HG02759 (cell line): ENCODE data around the gene ANTKMT.
"Not testable (repeated sequence)": the region's sequence is repeated elsewhere in the genome, so short reads cannot be mapped to it uniquely, and the experiment has no call there.

Experiments used
- ATAC-seq: cut with Tn5 transposase; IDR thresholded peaks from one replicate; pipeline ENCODE4 v1.9.1; 2021; ENCODE audit warnings: mild to moderate bottlenecking, moderate library complexity; ENCODE audit not compliant: unreplicated experiment

Gene ANTKMT

DNA sequence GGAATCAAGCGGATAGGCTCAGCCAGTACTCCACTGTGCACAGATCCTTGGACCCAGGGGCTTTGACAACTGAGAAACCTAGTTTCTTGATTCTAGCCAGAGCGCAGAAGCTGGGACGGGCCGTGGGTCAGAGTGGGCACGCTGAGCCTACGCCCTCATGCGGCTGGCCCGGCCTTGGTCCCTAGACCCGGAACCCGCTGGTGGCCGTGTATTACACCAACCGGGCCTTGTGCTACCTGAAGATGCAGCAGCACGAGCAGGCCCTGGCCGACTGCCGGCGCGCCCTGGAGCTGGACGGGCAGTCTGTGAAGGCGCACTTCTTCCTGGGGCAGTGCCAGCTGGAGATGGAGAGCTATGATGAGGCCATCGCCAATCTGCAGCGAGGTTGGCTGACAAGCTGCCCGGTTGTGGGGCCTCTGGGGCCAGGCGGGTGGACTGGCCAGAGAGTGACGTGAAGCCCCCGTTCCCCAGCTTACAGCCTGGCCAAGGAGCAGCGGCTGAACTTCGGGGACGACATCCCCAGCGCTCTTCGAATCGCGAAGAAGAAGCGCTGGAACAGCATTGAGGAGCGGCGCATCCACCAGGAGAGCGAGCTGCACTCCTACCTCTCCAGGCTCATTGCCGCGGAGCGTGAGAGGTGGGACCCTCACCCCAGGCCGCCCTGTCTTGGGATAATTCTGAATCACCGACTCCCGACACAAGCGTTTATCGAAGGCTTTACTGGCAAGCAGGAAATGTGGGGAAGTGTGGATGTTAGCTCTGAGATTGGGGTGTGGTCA, 39.8 kb upstream of the ANTKMT start:
- no peak for ATAC-seq

DNA sequence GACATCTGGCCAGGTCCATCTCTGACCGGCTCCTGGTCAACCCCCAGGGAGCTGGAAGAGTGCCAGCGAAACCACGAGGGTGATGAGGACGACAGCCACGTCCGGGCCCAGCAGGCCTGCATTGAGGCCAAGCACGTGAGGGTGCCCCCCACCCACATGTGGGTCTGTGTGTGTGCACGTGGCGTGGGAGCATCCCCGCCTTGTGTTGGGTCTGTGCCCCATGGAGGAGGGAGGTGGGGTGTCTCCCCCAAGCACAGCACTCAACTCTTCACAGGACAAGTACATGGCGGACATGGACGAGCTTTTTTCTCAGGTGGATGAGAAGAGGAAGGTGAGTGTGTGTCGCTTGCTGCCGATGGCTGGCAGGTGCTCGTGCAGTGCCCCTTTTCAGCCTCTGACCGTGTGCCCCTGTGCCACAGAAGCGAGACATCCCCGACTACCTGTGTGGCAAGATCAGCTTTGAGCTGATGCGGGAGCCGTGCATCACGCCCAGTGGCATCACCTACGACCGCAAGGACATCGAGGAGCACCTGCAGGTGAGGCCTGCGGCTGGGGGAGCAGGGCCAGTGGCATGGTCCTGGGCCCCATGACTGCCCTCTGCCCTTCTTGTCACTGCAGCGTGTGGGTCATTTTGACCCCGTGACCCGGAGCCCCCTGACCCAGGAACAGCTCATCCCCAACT, 39.1 kb upstream of the ANTKMT start:
- ATAC-seq = no peak

DNA sequence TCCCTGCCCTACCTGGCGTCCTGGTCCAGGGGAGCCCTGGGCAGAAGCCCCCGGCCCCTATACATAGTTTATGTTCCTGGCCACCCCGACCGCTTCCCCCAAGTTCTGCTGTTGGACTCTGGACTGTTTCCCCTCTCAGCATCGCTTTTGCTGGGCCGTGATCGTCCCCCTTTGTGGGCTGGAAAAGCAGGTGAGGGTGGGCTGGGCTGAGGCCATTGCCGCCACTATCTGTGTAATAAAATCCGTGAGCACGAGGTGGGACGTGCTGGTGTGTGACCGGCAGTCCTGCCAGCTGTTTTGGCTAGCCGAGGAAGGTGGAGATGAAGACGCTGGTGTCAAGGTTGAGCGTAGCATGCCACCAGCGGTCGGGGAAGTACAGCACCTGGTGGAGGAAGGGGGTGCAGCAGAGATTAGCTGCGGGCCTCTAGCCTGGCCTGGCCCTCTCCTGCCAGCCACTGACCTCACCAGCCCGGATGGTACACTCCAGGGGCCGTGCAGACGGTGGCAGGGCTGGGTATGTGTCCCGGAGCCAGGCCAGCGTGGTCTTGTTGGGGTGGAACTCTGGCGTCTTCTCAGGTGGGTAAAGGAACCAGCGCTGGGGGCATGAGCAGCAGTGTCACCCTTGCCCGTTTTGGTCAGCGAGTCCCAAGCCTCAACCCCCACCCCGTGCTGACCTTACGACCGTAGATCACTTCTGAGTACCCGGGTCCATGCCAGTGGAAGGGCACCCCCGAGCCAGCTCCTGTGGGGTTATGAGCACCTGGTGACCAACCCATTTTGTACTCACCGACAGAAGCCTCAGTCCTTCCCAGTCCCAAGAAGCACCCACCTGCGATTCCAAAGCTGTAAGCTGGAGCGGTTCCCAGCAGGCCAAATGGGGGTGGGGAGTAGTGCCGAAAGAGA, 38.2 kb upstream of the ANTKMT start:
- no peak for ATAC-seq

DNA sequence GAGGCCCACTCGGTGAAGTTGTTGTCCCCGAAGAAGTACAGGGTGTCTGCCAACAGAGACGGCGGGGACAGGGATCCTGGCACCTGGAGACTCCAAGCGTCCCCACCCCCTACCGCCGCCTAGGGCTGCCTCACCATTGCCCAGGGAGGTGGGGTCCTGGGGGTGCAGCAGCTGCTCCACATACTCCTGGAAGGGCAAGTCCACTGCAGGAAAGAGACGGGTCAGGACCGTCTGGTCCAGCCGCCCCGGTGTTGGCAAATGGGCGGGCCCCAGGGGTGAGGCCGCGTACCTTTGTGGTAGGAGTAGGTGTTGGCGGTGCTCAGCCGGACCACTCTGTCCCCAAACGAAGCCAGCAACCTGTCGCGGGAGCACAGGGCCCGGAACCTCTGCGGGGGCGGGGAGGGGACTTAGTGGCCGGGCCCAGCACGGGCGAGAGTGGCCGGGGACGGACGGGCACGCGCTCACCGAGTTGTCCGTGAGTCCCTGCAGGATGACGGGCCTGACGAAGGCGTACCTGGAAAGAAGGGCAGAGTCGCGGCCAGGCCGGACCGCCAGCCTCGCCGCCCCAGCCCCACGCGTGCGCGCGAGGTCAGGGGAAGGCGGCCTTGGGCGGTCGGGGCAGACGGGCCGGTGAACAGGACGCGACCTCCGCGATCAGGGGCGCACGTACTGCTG, 37.4 kb upstream of the ANTKMT start:
- no peak for ATAC-seq

DNA sequence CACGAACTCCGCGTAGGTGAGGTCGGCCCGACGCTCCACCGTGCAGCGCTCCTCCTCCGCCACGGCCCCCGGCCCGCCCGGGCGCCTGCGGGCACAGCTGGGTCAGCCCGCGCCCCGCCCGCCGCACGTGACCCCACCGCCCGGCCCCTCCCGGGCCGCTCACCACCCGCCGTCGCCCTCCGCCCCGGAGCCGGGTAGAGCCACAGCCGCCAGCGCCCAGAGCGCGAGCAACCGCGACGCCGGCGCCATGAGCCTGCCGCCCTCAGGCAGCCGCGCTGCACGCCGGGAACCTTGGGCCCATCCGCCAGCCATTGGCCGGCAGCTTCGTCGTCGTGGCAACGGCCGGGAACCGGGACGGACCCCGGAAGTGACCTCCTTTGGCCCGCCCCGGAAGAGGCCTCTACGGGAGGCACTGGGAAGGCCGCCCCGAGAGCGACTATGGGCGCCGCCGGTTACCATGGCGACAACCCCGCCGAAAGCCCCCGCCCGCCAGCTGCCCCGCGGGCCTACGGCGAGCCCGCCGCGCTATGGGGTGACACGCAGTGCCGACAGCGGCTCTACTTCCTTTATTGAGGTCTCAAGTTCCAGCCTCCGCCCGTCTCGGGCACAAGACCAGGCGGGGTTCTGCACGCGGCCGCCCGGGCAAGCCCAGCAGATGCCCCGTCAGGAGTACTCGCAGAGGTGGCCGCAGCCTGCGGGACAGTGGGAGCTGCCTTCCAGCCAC, 36.7 kb upstream of the ANTKMT start, which contains the start of gene JMJD8:
Gene JMJD8, minus strand, starts transcription at position 264 of the 724 bp plus-strand sequence. Its CDS starts 15 bp downstream, at position 249.
- ATAC-seq = peak; percentile 65

DNA sequence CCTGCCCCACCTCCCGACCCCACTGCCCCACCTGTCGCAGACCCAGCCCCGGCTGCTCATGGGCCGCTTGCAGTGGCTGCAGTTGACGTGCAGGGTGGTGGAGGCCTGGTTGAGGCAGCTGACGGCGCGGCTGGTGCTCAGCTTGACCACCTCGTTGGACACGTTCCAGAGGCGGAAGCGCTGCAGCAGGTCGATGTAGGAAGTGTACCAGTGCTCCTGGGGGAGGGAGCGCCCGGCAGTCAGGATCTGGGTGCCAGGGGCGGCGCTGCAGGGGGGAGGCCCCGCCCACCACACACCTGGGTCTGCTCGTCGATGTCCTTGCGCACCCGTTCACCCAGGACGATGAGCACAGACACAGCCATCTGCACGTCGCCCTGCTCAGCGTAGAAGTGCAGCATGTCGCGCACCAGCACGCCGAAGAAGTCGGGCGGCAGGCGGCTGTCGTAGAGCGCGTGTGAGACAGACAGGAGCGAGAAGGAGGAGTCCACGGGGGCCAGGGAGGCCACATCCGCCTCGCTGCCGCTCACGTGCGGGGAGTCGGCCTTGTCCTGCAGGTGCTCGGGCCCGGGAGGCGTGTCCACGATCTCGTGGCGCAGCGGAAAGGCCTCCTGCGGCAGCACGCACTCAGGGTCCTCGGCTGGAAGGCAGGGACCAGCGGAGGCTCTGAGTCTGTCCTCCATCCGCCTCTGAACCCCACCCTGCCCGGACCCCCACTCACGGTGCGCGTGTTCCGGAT, 35.8 kb upstream of the ANTKMT start:
- ATAC-seq = no peak

DNA sequence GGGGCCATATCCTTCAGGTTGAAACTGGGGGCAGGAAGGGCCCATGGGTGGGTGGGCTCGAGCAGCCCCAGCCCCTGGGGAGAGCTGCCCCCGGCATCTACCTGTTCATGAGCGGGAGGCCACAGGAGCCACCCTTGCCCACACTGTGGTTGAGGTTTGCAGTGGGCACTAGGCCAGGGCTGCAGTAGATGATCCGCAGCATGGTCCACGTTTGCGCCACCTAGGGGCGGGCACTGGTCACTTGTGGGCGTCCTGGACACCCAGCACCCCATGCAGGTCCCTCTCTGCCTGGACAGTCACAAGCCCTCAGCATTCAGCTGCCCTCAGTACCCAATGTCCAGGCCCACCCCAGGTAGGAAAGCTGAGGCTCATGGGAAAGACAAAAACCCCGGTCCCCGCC, 35.0 kb upstream of the ANTKMT start:
- ATAC-seq = no peak

DNA sequence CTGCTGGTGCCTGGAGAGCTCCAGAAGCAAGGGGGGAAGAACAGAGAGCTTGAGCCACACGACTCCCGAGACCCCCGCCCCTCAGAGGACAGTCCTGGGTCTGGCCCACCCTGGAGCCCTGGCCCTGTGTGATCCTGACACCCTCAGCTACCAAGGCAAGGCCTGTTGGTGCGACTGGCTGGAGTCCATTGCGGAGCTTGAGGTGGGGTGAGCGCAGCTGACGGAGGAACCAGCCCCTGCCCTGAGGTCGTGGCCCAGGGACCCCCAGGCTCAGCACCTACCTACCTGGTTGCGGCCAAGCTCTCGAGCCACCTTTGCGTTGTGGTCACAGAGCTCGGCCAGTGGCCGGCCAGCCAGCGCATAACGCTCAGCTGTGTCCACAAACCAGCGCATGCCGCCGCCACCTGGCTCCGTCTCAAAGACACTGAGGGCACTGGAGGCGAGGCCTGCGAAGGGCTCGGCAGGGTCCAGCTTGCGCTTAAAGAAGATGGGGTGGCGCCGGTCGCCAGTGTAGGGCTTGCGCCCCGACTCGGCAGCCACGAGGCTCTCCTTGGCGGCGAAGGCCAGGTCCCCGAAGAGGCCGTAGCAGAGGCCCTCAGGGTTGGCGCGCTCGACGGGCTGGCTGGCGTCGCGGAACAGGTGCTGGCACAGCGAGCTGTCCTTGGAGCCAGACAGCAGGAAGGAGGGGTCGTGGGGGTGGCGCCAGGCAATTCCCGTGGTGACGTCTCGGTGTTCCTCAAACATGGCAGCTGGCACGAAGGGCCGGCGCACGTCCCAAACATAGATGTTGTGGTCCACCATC, 34.3 kb upstream of the ANTKMT start:
- no peak for ATAC-seq

DNA sequence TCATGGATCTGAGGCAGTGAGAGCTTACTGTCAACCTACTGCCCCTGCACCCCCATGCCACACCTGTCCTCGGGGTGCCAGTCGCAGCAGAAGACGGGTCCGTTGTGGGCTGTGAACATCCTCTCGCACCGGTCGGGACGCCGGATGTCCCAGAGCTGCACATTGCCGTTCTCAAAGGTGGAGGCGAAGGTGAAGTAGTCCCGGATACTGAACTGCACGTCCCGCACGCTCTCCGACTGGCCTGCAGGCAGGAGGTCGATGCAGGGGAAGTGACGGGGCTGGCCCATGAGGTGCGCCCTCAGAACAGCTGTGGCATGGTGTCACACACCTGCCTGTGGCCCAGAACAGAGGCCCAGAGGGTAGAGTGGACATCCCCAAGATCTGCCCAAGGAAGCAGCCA, 33.4 kb upstream of the ANTKMT start:
- ATAC-seq = no peak

DNA sequence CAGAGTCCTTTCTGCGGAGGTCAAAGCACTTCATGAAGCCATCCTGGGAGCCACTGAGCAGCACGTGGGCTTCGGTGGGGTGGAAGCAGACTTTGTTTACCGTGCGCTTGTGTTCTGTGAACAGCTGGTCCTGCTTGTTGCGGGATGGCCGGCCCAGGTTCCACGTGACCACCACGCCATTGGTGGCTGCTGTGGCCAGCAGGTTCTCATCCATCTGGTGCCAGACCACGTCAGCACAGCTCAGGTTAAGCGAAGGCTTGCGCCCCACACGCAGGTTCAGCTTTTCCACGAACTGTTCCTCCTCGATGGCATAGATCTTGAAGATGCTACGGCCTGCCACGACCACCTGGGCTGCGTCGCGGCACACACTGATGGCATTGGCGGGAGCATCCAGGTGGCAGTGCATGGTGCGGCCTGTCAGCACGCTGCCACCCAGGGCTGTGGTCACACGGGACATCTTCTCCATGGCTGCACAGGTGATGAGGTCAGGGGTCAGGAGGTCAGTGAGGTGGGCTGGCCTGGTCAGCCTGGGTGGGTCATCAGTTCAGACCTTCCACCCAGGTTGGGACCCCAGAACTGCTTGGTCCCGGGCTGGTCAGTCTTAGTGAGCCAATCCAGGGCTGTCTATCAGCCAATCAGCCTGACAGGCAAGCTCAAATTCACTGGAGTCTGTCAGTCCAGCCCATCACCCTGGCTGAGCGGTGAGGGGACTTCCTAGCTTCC, 31.6 kb upstream of the ANTKMT start:
- no peak for ATAC-seq

DNA sequence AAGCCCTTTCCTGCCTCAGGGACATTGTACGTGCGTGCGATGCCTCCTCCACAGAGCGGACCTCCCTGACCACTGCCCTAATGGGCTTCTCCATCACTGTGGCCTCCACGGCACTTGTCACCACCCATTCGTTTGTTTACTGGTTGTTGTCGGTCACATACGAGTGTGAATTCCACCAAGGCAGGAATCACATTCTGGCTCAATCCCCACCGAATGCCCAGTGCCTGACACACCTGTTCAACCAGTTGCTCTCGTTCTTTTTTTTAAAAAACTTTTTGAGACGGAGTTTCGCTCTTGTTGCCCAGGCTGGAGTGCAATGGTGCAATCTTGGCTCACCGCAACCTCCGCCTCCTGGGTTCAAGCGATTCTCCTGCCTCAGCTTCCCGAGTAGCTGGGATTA, 29.7 kb upstream of the ANTKMT start:
- not testable (repeated sequence) for ATAC-seq

DNA sequence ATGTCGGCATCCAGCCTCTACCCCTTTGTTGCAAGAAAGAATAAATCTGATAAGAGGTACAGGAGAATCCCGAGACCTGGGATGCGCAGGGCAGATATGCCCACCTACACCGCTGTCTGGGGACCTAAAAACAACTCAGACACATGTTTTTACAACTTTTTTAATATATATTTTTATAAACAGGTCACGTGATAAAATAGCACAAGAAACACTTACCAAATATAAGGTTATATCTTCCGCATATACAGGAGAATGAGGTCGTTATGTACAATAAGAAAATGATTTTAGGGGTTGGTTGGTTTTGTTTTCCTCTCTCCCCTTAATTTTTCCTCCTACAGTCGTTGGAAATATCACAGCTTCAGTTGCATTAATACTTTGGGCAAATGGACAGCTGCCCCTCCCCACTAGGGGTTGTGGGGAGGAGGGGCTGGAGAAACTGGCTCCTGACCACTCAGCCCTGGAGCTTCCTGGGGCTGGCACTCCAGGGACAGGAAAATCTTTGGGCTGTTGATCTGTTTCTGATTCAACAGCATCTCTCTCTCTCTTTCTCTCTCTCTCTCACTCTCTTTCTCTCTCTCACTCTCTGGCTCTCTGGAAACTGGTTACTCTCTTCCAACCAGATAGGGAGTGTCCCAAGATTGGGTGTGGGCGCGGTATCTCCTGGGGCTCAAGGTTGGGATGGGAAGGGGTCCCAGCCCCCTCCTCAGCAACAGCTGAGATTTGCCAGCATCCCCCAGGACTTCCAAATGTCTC, 28.4 kb upstream of the ANTKMT start:
- ATAC-seq = no peak

DNA sequence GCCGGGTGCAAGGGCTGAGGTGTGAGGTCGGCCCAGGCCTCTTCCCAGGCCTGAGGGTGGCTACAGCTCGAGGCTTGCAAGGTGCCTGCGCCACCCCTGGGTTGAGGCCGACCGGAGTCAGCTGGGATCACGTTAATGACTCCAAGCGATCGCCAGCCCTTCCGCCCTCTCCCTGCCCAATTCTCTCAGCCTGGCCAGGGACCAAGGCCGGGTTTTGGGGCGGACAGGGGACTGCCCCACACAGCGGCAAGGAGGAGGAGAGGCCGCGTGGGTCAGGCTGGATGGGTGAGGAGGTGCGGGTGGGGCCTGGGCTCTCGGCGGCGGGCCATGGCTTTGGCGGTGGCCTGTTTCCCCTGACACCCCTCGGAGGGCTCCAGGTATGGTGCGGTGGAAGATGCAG, 27.6 kb upstream of the ANTKMT start:
- no peak for ATAC-seq

DNA sequence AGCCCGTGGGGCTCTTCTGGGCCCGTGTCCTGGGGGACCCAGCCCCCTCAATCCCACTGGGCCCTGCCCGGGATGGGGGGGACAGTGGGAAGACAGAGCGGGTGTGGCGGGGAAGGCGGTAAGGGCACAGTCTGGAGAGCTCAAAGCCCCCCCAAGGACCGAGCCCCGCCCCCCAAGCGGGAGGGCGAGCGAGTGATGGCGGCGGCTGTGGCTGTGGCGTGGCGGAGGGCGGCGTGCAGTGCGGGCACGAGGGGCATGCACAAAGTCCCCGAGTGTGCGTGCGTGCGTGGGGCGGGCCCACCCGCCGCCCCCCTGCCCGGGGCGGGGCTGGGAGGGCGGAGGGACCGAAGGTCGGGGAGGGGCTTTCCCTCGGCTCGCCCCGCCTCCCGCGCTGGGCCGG, 27.2 kb upstream of the ANTKMT start:
- no peak for ATAC-seq

DNA sequence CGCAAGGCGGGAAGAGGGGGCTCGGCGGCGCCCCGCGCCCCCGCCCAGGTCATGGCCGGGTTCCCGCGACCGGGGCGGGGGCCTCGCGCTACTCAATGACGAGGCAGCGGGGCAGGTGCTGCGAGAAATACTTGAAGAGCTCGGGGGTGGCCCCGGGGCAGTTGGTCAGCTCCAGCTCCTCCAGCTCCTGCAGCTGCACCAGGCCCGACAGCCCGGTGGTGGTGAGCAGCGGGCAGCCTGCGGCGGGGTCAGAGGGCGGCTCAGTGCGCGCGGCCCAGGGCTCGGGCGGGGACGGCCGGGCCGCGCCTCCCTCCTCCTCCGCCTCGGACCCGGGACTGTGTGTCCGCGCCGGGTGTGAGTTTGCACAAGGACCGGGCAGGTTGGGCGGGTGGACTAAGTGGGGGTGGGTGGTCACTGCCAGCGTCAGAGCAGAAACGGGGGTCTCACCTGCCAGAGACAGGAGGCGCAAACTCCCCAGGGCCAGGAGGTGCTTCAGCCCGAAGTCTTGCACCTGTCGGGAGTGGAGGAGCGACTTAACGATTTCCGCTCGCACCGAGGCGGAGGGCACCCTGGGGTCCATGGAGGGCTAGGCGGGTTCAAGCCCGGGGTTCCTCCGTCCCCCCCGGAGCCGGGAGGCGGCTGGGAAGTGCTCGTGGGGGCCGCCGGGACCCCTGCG, 26.6 kb upstream of the ANTKMT start:
- ATAC-seq = no peak

DNA sequence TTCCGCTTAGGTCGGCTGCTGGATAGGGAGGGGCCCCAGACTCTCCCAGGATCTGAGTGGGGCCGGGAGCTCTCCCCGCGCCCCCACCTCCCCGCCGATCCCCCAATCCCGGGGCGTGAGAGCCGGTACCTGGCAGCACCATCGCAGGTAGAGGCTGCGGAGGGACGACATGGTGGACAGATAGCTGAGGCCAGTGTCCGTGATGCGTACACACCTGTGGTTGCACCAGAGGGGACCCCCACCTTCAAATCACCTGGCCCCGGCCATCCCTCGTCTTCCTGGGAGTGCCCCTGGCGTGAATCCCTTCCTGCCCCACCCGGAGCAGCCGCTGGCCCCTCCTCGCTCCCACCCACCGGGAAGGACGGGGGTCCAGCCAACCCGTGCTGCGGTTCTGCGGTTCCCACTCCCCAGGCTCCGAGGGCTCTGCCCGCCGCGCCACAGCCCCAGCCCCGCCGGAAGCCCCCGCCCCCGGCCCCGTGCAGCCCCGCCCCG, 26.0 kb upstream of the ANTKMT start:
- no peak for ATAC-seq
